ENCODE results near the gene SLC25A21.
"Not testable (repeated sequence)": the region's sequence is repeated elsewhere in the genome, so short reads cannot be mapped to it uniquely, and the experiment has no call there.

Gene SLC25A21

DNA sequence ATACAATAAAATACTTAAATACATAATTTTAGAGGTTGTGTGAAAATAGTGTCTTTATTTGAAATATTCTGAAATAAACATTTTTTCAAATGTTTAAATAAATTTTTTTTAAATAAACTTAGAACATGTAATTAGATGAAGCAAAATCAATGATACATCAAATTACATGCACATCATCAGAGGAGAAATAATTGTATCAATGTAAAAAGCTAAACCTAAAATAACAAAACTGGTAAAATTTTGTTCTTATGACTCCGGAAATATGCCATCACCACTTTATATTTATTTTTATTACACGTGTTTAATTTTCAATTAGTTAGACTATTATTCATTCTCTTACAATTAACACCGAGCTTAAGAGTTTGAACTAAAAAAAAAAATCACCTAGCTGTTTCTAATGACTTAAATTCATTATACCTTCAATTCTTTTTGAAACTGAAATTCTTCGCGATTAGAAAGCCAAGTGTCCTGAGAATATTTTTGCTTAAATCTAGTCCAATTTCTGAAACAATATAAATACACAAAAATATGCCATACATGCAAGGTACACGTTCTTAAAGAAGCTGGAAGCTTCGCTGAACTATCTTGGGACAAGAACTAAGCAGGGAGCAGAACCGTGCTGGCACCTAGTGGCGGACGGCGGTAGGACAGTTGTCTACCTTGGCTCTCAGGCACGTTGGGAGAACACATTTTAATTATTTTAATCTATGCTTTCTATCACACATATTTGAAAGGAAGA, 230.5 kb downstream of the SLC25A21 start:
- DNase-seq (ENCODE audit: low read depth) = no peak

DNA sequence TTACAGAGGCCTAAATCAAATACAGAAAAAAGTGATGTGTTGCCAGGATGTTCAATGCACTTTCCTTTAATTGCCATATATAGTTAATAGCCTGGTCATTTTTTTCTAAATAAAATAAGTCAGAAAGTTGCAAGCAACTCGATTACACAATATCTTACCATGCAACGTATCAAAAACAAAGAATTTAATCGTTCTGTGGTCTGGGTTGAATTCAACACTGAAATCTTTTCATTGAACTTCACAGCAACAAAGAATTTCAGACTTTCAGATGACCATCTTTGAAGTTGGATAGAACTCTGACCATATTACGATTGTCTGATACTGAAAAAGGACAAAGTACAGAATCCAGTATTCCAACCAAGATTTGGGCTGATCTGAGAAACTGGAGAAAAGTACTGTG, 231.9 kb downstream of the SLC25A21 start:
- no peak for DNase-seq (ENCODE audit: low read depth)

DNA sequence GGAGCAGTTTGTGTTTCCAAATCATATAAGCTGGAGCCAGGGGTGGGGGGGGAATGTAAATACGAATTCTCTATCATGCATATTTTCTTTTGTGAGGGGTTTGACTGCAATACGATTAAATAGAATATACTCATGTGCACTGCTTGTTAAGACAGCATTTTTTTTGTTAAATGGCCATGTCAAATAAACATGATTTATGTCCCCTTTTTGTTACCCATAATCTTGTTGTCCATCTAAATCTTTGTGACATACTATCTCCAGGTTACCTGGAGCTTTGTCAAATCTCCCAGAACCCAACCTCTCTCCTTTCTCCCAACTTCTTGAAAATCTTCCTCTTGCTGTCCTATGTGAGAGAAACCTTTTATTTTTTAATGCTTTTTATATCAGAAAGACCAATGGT, 233.1 kb downstream of the SLC25A21 start:
- DNase-seq (ENCODE audit: low read depth) = no peak

DNA sequence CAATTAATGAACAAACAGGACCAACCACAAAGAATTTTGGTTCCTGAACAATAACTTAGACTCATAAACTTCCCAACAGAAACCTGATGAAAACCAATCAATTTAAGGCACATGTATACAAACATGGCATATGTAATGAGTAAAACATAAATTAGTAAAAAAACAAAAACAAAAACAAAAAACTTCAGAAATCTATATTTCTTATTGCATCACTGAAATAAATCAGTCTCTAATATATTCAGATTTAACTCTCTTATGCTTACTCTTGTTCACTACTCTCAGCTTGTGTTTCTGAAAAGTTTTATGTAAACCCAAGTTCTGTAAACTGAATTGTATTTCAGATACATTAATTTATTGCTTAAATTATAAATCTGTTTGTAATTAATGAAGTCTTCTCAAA, 233.7 kb downstream of the SLC25A21 start:
- DNase-seq (ENCODE audit: low read depth) = no peak

DNA sequence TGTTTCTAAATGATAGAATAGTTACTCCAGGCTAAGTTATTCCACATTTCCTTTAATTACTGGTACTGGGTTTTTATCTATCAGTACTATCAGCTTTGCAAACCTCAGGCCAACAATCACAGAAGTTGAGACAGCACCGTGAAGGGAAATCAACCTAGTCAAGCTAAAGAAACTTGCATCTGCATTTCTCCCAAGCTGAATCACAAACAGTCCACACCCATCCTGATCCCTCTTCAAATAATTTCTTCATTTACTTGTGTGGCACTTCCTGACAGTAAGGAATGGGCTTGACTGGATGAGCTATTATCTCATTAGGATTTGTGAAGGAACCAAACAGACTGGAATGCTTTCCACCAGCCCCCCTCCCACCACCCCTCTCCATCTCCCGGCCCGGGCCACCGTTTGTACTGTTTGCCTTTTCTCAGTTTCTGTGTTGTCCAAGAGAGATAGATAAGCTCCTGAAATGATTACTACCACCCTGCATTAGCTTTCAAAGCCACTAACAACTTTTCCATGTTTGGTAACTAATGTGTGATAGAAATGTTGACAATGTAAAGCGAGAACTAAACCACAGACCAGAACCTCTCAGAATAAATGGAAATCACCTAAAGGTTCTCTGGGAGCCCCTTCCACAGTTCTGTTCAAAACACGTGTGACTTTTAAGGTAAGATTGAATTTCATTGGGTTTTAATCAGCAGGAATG, 236.3 kb downstream of the SLC25A21 start:
- DNase-seq (ENCODE audit: low read depth) = no peak

DNA sequence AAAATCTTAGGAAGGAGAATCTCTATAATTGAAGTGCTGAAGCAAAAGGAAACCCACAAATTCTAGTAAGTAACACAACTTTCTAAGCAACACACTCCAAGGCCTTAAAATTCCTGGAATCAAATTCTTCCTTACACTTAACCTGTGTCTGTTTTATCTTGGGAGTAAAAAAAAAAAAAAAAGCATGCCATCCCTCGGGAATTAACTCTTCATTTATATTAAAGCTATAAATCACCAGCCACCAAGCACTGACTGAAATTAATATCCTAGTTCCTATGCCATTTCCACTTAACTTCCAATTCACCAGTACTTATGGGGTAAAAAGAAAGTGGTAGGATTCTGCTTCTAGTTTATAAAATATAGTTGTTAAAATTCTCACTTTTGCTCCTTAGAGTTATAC, 238.1 kb downstream of the SLC25A21 start:
- DNase-seq (ENCODE audit: low read depth) = no peak

DNA sequence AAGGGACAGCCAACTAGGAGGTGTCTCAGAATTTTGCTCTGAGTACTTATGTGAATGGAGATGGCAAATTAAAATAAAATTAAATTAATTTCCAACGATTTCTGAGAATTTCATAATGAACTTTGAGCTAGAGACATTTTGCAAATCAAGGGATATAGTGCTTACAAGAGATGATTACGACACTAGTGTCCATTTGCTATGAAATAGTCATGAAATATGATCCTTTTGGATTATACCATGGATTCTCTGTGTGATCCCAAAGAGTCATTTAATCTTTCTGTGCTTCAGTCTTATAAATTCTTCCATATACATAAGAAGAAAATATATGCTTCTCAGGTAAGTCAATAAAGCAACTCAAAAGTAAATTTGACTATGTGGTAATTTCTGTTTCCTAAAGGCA, 240.6 kb downstream of the SLC25A21 start:
- DNase-seq (ENCODE audit: low read depth) = no peak

DNA sequence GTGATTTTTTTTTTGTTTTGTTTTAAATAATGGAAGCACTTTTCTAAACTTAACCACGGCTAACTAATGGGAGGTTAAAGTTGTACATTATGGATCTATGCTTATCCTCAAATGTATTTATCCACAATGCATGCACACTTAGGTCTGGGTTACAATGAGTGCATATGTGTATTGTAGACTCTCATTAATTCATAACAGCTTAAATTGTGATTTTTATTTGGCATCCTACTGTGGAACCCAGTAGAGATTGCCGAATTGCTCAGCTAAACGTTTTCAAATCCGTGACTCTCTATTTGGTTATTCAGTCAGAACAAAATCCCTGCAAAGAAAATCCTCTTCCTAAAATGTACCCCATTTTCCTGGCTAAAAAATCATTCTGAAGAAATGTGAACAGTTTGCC, 244.0 kb downstream of the SLC25A21 start:
- no peak for DNase-seq (ENCODE audit: low read depth)

DNA sequence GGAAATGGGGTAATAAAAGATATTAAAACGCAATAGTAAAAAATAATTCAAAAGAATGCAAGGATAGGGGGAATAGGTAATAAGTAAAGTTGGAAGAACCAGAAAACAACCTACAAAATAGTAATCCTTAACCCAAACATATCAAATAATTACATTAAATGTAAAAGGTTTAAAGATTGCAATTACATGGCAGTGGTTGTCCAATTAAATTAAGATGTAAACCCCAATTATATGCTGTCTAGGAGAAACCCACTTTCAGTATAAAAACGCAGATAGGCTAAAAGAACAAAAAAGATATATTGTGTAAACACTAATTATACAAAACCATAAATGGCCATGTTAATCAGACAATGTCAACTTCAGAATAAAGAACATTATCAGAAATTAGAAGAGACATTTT, 247.3 kb downstream of the SLC25A21 start:
- DNase-seq (ENCODE audit: low read depth) = no peak

DNA sequence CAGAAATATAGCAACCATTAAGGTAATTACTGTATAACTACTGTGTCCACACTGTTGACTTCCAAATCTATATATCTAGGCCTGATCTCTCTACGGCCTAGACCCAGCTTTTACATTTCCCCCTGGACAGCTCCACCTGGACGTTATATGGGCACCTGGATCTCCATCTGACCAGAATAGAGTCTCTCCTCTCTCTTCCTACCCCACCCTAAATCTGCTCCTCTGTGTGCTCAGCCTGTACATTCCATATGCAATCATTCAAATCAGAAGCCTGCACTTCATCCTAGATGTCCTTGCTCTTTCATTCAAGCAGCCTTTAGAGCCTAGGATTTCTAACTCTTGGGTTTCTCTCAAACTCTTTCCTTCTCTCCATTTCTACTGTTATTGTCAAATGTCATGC, 255.7 kb downstream of the SLC25A21 start:
- no peak for DNase-seq (ENCODE audit: low read depth)

DNA sequence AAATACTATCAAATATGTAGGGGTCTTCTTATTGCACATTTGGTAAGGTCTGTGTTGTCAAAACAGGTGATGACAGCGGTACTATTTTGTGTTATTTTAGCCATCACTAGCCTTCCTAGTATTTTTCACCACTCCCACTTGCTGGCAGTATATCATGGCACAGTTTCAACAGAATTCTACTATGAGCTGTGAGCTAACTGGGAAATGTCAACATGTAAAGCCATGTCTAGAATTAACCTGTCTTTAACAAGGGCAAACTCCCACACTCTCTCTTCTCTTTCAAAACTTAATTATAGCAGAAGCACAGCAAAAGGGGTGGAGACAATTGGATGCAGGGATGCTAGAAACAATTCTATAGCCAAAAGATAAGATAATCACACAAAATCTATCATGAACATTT, 257.3 kb downstream of the SLC25A21 start:
- no peak for DNase-seq (ENCODE audit: low read depth)

DNA sequence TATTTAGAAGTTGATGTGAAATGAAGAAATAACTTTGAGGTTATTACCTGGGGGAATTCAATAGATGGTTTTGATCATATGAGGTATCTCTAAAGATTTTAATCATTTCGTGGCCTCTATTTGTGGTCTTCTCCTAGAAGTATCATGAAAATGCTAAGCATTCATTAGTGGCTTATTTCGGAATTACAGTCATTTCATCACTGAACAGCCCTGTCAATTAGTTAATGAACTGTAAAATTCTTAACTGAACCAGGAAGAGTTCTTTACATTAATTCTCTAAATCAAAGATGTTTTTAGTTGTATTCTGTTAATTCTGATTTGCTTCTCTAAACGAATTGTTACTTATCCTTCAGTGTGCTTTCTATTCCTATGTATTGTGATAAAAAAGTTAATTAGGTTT, 261.8 kb downstream of the SLC25A21 start:
- DNase-seq (ENCODE audit: low read depth) = no peak

DNA sequence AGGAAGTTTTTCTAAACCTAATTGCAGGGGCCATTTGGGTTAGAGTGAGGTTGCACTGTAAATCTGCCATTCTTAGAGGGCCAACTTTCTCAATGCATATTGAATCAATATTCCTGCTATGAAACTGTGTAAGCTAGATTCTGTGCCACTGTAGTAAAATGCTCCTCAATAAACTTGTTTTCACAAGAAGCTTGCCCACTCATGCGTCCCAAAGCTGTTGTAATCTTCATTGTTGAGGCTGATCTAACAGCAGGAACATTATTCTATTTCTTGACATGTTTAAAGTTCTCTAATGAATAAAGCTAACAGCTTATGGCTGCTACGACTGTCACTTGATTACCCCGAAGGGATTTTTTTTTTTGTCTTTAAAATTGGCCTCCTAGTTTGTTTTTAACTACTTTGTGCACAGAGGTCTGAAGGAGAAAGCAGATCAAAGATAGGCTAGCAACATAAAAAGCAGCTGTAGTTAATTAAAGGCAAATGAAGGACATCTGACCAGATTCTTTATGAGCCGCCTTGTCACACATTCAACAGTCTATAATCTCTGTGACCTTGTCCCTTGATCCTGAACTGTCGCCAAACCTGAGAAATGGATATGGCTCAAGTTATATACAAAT, 267.0 kb downstream of the SLC25A21 start:
- DNase-seq (ENCODE audit: low read depth) = no peak

DNA sequence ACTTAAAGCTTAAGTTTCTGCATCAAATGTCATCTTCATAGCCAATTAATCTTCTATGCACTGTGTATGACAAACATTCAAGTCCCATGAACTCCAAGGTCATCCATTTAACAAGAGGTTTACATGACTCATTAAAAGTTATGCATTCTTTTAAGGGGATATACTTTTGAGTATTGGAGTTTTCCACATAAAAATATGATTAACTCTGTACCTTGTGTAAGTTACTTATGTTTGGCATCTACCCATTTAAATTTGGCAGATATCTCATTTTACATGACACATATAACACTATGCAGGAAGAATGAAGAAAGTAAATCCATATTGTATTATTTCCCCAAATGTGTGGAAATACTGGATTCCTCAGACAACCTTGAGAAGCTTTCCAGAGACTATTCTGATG, 270.5 kb downstream of the SLC25A21 start:
- DNase-seq (ENCODE audit: low read depth) = no peak

DNA sequence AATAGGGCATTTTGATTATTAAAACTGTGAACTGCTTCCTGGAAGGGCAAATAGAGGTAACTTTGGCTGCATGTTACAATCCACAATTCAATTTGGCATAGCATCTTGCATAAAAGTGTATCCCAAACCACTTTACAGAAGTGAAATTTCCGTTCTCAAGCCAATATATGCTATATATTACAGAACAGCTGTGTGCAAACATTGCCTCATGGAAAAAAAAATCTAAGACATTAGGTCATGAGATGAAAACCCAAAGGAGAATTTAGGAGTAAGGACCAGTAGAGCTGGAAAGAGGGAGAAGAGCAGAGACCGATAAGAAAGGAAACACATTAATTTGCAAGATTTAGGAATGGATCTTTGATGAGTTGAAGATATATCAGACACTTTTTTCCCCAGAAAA, 271.6 kb downstream of the SLC25A21 start:
- no peak for DNase-seq (ENCODE audit: low read depth)

DNA sequence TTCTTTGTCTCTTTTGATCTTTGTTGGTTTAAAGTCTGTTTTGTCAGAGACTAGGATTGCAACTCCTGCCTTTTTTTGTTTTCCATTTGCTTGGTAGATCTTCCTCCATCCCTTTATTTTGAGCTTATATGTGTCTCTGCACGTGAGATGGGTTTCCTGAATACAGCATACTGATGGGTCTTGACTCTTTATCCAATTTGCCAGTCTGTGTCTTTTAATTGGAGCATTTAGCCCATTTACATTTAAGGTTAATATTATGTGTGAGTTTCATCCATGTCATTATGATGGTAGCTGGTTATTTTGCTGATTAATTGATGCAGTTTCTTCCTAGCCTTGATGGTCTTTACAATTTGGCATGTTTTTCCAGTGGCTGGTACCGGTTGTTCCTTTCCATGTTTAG, 276.1 kb downstream of the SLC25A21 start:
- not testable (repeated sequence) for DNase-seq (ENCODE audit: low read depth)

DNA sequence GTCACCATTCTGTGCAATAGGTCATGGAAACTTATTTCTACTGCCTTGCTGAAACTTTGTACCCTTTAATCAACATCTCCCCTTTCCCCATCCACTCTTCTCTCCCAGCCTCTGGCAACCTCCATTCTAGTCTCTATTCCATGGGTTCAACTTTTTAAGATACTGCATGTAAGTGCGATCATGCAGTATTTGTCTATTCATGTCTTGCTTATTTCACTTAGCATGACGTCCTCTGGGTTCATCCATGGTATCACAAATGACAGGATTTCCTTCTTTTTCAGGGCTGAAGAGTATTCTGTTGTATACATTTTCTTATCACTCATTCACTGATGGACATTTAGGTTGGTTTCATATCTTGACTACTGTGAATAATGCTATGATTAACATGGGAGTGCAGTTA, 288.4 kb downstream of the SLC25A21 start:
- no peak for DNase-seq (ENCODE audit: low read depth)

DNA sequence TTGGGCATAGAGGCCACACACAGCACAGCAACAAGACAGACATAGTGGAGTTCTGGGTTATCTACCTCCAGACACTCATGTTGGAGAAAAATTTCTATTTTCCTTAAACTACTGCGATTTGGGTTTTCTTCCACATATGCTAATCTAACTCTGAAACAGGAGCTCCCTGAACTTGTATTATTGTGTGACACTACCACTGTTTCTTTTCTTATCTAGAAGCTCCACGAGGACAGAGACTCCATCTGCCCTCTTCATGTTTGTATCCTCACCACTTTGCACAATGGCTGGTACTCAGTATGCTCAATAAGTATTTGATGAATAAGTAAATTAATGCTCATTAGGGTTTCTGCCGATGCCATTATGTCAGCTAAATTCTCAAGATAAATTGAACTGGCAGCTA, 292.1 kb downstream of the SLC25A21 start:
- no peak for DNase-seq (ENCODE audit: low read depth)

DNA sequence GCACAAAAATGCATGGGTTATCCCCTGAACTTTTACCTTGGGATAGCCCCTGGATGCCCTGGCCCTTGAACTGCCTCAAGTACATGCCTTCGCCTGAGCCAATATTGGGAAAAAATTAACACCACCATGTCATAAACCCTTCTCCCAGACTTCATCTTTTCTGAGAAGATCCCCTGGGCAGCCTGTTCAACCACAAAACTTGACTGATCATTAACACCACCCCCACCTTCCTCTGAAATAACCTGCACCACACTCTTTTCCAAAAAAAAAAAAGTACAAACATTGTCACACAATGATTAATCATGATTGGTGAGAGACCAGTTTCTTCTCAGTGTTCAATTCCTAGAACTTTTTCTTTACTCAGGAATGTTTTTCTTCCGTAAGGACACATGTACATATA, 292.8 kb downstream of the SLC25A21 start:
- DNase-seq (ENCODE audit: low read depth) = no peak

DNA sequence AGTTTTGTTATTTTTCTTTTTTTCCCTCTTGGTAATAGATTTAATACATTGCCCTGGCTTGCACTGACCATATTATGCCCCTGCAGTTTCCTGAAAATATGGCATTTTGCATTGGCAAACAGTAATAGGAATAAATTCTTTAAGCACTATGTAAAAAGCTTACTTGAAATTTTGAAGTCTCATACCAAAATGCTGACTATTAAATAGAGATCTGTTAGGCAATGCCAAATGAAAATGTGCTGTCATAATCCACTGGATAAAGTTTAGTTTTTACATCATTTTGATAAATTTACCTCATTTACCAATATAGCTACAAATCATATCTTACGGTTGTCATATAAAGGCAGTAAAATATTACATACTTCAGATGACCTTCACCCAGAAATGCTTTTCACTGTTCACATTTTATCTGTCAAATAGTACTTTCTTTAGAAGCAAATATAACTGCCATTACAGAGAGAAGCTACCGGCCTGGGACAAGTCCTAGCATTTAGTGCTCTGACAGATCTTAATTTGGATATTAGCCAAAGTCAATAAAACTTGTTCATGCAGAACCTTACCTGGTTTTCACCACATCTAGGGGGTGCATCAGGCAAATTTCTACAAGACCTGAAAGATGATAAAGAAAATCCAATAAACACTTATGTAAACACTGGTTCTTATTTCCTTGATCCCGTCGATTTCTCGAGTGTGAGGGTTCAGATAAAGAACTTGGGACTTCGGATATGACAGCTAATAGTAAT, 297.8 kb downstream of the SLC25A21 start:
- DNase-seq (ENCODE audit: low read depth) = no peak

DNA sequence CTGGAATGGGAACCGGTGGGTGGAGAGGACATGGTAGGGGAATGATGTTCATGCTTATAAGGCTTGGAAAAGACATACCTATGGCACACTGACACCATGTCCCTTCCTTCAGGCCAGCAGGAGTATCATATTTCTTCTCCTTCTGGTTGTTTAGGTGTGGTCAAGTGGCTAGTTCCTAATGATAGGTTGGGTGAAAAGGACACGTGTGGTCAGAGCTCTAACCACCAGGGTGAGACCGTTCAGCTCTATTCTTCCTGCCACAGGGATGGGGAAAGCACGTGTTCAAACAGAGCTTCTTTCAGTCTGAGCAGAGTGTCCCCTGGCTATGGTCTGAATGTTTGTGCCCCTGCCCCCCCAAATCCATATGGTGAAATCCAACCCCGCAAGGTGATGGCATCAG, 301.6 kb downstream of the SLC25A21 start:
- no peak for DNase-seq (ENCODE audit: low read depth)

DNA sequence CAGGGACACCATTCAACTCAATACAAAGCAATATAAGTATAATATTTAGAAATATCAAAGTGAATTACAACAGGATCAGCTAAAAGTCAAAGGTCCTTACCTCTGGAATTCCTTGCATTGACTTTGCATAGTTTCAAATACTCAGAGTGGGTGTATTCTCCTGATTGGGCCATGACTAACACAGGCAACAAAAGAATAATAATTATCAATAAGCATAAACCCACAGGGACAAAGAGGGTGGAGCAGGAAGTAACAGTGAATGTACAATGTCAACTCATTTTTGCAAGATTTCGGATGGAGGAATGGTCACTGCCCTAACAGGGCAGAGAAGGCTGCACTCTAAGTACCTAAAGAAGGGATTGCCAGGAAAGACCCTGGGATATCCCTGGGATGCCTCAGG, 303.3 kb downstream of the SLC25A21 start:
- DNase-seq (ENCODE audit: low read depth) = no peak

DNA sequence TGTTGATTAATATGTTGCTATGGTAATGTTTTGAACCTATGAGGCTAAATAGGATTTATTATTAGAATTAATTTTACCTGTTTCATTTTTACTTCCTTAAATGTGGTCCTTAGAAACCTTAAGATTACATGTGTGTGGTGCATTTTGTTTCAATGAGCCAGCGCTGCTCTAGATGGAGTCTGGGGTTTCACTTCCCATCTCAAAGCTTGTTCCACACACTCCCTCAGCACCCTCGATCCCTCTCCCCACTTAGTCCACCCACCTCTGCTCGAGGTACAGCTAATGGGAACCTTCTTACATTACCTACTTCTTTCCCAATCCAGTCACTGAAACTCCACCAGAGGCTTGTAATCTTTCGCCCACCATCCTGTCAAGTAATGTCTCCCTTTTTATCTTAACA, 305.5 kb downstream of the SLC25A21 start:
- no peak for DNase-seq (ENCODE audit: low read depth)
